ENCODE measurements around the gene INSM2.

DNA sequence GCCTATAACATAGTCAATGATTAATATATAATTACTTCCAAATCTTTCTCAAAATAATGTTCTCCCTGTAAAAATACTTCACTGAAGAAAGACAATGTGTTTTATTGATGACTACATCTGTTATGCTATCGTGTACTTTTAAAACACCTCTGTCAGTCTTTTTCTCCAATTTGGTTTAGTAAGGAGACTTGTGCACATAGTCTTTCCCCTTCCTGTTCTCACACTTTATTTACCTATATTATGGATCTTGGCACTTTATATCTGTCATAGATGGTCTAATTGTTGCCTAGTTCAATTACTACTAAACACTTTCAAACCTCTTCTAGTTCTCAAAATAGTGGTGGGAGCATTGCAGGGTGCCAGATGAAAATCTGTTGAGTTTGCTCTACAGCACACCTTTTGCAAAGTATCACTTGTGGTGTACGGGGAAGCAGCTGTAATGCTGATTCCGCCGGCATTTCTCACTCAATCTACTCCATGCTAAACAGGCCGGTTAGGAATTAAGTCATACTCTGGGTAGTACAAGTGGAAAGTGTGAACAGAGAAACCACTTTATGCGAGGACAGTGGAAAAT, 1.1 kb upstream of the INSM2 start:
- TF ChIP-seq, protein P1, sequence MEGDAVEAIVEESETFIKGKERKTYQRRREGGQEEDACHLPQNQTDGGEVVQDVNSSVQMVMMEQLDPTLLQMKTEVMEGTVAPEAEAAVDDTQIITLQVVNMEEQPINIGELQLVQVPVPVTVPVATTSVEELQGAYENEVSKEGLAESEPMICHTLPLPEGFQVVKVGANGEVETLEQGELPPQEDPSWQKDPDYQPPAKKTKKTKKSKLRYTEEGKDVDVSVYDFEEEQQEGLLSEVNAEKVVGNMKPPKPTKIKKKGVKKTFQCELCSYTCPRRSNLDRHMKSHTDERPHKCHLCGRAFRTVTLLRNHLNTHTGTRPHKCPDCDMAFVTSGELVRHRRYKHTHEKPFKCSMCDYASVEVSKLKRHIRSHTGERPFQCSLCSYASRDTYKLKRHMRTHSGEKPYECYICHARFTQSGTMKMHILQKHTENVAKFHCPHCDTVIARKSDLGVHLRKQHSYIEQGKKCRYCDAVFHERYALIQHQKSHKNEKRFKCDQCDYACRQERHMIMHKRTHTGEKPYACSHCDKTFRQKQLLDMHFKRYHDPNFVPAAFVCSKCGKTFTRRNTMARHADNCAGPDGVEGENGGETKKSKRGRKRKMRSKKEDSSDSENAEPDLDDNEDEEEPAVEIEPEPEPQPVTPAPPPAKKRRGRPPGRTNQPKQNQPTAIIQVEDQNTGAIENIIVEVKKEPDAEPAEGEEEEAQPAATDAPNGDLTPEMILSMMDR (CRISPR knock-in tag; IDR thresholded peaks at IDR 0.05) = no peak
- TF ChIP-seq NCOA5 (CRISPR knock-in tag; IDR thresholded peaks at IDR 0.05) (no peak), GABPA (IDR thresholded peaks at IDR 0.05; ENCODE audit: low read depth, low read length) (no peak), GABPA (CRISPR knock-in tag; IDR thresholded peaks at IDR 0.05; ENCODE audit: low read depth) (no peak), CHD2 (IDR thresholded peaks at IDR 0.05; ENCODE audit: low read depth, low read length) (no peak), MYC (CRISPR knock-in tag; IDR thresholded peaks at IDR 0.05; ENCODE audit: borderline replicate concordance) (no peak), ZNF263 (CRISPR knock-in tag; IDR thresholded peaks at IDR 0.05) (no peak), FOSL2 (CRISPR knock-in tag; IDR thresholded peaks at IDR 0.05) (no peak), ZNF274 (CRISPR knock-in tag; IDR thresholded peaks at IDR 0.05) (no peak), MXI1 (IDR thresholded peaks at IDR 0.05; ENCODE audit: borderline replicate concordance, low read depth, low read length) (no peak)
- TF ChIP-seq, protein P2, sequence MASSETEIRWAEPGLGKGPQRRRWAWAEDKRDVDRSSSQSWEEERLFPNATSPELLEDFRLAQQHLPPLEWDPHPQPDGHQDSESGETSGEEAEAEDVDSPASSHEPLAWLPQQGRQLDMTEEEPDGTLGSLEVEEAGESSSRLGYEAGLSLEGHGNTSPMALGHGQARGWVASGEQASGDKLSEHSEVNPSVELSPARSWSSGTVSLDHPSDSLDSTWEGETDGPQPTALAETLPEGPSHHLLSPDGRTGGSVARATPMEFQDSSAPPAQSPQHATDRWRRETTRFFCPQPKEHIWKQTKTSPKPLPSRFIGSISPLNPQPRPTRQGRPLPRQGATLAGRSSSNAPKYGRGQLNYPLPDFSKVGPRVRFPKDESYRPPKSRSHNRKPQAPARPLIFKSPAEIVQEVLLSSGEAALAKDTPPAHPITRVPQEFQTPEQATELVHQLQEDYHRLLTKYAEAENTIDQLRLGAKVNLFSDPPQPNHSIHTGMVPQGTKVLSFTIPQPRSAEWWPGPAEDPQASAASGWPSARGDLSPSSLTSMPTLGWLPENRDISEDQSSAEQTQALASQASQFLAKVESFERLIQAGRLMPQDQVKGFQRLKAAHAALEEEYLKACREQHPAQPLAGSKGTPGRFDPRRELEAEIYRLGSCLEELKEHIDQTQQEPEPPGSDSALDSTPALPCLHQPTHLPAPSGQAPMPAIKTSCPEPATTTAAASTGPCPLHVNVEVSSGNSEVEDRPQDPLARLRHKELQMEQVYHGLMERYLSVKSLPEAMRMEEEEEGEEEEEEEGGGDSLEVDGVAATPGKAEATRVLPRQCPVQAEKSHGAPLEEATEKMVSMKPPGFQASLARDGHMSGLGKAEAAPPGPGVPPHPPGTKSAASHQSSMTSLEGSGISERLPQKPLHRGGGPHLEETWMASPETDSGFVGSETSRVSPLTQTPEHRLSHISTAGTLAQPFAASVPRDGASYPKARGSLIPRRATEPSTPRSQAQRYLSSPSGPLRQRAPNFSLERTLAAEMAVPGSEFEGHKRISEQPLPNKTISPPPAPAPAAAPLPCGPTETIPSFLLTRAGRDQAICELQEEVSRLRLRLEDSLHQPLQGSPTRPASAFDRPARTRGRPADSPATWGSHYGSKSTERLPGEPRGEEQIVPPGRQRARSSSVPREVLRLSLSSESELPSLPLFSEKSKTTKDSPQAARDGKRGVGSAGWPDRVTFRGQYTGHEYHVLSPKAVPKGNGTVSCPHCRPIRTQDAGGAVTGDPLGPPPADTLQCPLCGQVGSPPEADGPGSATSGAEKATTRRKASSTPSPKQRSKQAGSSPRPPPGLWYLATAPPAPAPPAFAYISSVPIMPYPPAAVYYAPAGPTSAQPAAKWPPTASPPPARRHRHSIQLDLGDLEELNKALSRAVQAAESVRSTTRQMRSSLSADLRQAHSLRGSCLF (CRISPR knock-in tag; IDR thresholded peaks at IDR 0.05; ENCODE audit: borderline replicate concordance) = no peak

Measured in HepG2 (cell line).